ENCODE results near the gene MANSC1.
"Not testable (repeated sequence)": the region's sequence is repeated elsewhere in the genome, so short reads cannot be mapped to it uniquely, and the experiment has no call there.

Gene MANSC1

DNA sequence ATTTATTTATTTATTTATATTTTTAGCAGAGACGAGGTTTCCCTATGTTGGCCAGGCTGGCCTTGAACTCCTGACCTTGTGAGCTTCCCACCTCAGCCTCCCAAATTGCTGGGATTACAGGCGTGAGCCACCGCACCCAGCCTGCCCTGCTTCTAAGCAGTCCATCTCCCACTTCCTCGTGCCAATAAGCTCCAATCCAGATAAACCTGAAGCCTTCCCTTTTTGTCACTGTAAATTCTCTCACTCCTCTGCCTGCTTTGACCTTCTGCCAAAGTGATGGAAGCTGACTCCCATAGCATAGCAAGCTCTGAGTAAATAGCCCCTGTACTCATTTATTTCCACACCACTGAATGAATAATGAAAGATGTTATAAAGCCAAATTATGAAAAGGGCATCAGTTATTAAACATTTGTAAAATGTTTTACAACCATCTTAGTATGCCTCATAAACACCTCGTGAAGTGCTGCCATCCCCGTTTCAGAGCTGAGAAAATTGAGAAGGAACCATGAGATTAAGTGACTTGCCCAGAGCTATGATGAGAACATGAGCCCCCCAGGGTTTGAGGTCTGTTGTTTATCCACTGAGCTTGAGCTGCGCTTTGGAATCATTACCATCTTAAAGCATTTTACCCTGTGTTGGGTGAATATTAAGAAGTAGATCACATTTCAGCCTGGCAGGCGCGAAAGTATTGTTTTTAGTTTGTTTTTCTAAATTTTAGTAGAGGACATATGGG is 30.4 kb downstream of the MANSC1 start:
- peaks cover 13% of the 10 kb centered on the region for H3K4me1 ChIP-seq (ENCODE audit: insufficient read depth, low read length)
- 0 out of 2 replicates have a peak overlapping the region, but pooled peaks have one; percentile 14 for H3K4me3 ChIP-seq (ENCODE audit: low read length)
- H3K9me3 ChIP-seq (ENCODE audit: insufficient read depth, low read depth, low read length), result no peaks in the 10 kb centered on the region
- no peaks in the 10 kb centered on the region for H3K36me3 ChIP-seq (ENCODE audit: insufficient read depth, low read length)
- H3K9ac ChIP-seq (ENCODE audit: low read depth, low read length), result 0 out of 2 replicates have a peak overlapping the region, but pooled peaks have one; percentile 3
- WGBS, result 53% methylated on average over 9 of the region's 9 CpGs
- no peaks in the 10 kb centered on the region for H3K27me3 ChIP-seq (ENCODE audit: insufficient read depth, low read length)
- H3K27ac ChIP-seq (ENCODE audit: low read depth, low read length), result peak overlapping the region; percentile 45; the same call in 1 of the 2 replicates

DNA sequence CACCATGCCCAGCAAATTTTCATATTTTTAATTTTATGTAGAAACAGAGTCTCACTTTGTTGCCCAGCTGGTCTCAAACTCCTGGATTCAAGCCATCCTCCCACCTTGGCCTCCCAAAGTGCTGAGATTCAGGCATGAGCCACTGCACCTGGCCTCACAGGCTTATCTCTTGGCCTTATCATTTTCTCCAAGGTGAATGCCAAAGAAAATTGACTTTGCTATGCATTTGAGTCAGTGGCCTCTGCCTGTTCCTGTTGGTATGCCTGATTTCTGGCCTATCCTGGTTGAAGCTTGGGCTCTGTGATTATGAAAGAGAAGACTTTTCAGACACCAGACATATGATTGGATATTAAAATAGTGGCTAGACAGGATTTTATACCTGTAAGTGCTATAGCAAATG is 34.2 kb downstream of the MANSC1 start:
- Histone ChIP-seq H3K4me1 (ENCODE audit: insufficient read depth, low read length) (peaks cover 13% of the 10 kb centered on the region), H3K27ac (ENCODE audit: low read depth, low read length) (no peak overlapping the region)

DNA sequence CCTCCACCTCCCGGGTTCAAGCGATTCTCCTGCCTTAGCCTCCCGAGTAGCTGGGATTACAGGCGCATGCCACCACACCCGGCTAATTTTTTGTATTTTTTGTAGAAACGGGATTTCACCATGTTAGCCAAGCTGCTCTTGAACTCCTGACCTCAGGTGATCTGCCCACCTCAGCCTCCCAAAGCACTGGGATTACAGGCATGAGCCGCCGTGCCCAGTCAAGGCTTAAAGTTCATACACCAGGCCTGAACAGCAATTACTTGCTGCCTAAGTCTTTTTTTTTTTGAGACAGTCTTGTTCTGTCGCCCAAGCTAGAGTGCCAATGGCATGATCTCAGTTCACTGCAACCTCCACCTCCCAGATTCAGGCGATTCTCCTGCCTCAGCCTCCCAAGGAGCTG is 39.3 kb downstream of the MANSC1 start:
- H3K36me3 ChIP-seq (ENCODE audit: insufficient read depth, low read length); H3K4me3 ChIP-seq (ENCODE audit: low read length); H3K27me3 ChIP-seq (ENCODE audit: insufficient read depth, low read length); H3K4me1 ChIP-seq (ENCODE audit: insufficient read depth, low read length); H3K27ac ChIP-seq (ENCODE audit: low read depth, low read length); H3K9ac ChIP-seq (ENCODE audit: low read depth, low read length); H3K9me3 ChIP-seq (ENCODE audit: insufficient read depth, low read depth, low read length): not testable (repeated sequence)
- 85% methylated on average over 10 of the region's 10 CpGs for WGBS

More for the DNA sequence above, 34.2 kb downstream of the MANSC1 start:
- Histone ChIP-seq H3K9me3 (ENCODE audit: insufficient read depth, low read depth, low read length) (no peaks in the 10 kb centered on the region), H3K4me3 (ENCODE audit: low read length) (no peak overlapping the region), H3K9ac (ENCODE audit: low read depth, low read length) (no peak overlapping the region), H3K27me3 (ENCODE audit: insufficient read depth, low read length) (no peaks in the 10 kb centered on the region), H3K36me3 (ENCODE audit: insufficient read depth, low read length) (no peaks in the 10 kb centered on the region)

DNA sequence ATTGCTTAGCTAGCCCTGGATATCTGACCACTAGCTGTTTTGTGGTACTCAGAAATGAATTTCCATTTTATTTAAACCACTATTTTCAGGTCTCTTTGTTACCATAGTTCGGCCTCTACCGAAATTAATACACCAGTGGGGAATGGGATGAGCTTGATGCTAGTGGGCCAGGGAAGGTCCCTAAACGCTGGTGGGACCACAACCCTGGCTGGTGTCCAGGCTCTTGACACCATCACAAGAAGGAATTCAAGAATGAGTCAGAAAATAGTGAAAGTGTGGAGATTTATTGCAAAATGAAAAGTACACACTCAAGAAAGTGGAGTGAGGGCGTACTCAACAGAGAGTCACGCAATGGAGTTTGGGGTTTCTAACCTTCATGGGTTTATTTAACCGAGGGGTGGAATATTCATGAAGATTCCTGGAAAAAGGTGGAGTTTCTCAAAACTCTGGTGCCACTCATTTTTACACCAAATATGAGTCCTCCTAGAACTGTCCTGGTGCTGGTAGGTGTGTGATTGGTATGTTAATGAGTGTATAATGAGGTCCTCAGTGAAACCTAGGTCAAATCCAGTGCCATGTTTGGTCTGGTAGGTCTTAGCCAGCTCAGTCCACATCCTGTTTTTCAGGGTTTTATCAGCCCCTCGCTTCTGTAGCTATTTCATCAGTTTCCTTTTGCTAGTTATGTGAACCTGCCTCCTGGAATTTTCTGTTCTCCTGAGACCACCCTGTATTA is 44.3 kb downstream of the MANSC1 start:
- 95% methylated on average over 7 of the region's 7 CpGs for WGBS
- Histone ChIP-seq H3K9ac (ENCODE audit: low read depth, low read length) (no peak overlapping the region), H3K9me3 (ENCODE audit: insufficient read depth, low read depth, low read length) (no peaks in the 10 kb centered on the region), H3K27ac (ENCODE audit: low read depth, low read length) (no peak overlapping the region), H3K4me1 (ENCODE audit: insufficient read depth, low read length) (no peaks in the 10 kb centered on the region), H3K4me3 (ENCODE audit: low read length) (no peak overlapping the region), H3K36me3 (ENCODE audit: insufficient read depth, low read length) (no peaks in the 10 kb centered on the region), H3K27me3 (ENCODE audit: insufficient read depth, low read length) (no peaks in the 10 kb centered on the region)

DNA sequence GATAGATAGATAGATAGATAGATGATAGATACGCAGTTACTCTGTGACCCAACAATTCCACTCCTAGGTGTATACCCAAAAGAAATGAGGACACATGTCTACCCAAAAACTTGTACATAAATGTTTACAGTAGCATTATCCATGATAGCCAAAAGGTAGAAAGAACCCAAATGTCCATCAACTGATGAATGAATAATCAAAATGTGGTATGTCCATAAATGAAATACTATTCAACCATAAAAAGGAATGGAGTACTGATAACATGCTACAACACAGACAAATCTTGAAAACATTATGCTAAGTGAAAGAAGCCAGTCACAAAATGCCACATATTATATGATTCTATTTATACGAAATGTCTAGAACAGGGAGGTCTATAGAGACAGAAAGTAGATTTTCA is 47.1 kb downstream of the MANSC1 start:
- H3K4me3 ChIP-seq (ENCODE audit: low read length), result no peak overlapping the region
- H3K9ac ChIP-seq (ENCODE audit: low read depth, low read length), result no peak overlapping the region
- H3K27ac ChIP-seq (ENCODE audit: low read depth, low read length), result no peak overlapping the region
- H3K27me3 ChIP-seq (ENCODE audit: insufficient read depth, low read length), result no peaks in the 10 kb centered on the region
- 92% methylated on average over 1 of the region's 2 CpGs for whole genome bisulfite sequencing
- no peaks in the 10 kb centered on the region for H3K36me3 ChIP-seq (ENCODE audit: insufficient read depth, low read length)
- no peaks in the 10 kb centered on the region for H3K4me1 ChIP-seq (ENCODE audit: insufficient read depth, low read length)
- no peaks in the 10 kb centered on the region for H3K9me3 ChIP-seq (ENCODE audit: insufficient read depth, low read depth, low read length)

DNA sequence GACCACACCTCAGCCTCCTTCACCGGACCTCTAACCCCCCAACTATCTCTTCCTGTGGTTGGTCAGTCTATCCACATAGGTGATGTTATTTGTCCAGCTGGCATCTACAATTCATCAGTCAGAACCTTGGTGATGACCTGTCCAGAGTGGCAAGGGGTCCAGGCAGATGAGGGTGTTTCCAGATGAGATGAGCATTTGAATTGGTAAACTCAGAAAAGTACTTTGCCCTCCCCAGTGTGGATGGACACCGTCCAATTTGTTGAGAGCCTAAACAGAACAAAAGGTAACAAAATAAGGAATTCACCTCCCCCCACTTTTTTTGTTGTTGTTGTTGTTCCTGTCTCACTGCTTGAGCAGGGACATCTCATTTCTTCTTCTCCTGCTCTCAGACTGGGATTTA is 48.9 kb downstream of the MANSC1 start:
- WGBS, result 80% methylated on average over 2 of the region's 2 CpGs
- H3K27ac ChIP-seq (ENCODE audit: low read depth, low read length), result no peak overlapping the region
- H3K4me1 ChIP-seq (ENCODE audit: insufficient read depth, low read length), result no peaks in the 10 kb centered on the region

DNA sequence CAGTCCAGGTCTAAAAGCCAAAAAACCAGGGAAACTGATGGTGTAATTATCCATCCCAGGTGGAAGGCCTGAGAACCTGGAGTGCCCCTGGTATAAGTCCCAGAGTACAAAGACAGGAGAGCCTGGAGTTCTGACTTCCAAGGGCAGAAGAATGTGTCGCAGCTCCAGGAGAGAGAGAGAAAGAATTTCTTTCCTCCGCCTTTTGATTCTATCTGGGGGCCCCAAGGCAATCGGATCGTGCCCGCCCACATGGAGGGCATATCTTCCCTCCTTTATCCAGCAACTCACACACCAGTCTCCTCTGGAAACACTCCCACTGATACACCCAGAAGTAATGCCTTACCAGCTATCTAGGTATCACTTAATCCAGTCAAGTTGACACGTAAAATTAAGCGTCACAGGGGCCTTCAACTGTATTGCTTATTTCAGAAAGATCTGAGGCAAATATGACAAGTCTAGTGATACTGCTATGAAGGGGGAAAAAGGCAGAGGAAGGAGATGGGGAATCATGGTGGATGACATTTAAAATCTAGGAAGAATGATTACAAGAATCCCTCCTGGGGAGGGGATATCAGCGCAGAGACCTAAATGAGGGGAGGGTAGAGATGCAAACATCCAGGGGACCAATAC is 52.7 kb downstream of the MANSC1 start:
- Histone ChIP-seq H3K9me3 (ENCODE audit: insufficient read depth, low read depth, low read length) (no peaks in the 10 kb centered on the region), H3K27ac (ENCODE audit: low read depth, low read length) (no peak overlapping the region), H3K27me3 (ENCODE audit: insufficient read depth, low read length) (no peaks in the 10 kb centered on the region), H3K9ac (ENCODE audit: low read depth, low read length) (no peak overlapping the region), H3K4me3 (ENCODE audit: low read length) (no peak overlapping the region), H3K36me3 (ENCODE audit: insufficient read depth, low read length) (no peaks in the 10 kb centered on the region), H3K4me1 (ENCODE audit: insufficient read depth, low read length) (peaks cover 12% of the 10 kb centered on the region; the same call in 1 of the 2 replicates)
- WGBS, result 82% methylated on average over 8 of the region's 8 CpGs

More for the DNA sequence above, 48.9 kb downstream of the MANSC1 start:
- H3K9me3 ChIP-seq (ENCODE audit: insufficient read depth, low read depth, low read length), result no peaks in the 10 kb centered on the region
- H3K36me3 ChIP-seq (ENCODE audit: insufficient read depth, low read length), result no peaks in the 10 kb centered on the region
- no peak overlapping the region for H3K9ac ChIP-seq (ENCODE audit: low read depth, low read length)
- H3K27me3 ChIP-seq (ENCODE audit: insufficient read depth, low read length), result no peaks in the 10 kb centered on the region
- H3K4me3 ChIP-seq (ENCODE audit: low read length), result no peak overlapping the region

DNA sequence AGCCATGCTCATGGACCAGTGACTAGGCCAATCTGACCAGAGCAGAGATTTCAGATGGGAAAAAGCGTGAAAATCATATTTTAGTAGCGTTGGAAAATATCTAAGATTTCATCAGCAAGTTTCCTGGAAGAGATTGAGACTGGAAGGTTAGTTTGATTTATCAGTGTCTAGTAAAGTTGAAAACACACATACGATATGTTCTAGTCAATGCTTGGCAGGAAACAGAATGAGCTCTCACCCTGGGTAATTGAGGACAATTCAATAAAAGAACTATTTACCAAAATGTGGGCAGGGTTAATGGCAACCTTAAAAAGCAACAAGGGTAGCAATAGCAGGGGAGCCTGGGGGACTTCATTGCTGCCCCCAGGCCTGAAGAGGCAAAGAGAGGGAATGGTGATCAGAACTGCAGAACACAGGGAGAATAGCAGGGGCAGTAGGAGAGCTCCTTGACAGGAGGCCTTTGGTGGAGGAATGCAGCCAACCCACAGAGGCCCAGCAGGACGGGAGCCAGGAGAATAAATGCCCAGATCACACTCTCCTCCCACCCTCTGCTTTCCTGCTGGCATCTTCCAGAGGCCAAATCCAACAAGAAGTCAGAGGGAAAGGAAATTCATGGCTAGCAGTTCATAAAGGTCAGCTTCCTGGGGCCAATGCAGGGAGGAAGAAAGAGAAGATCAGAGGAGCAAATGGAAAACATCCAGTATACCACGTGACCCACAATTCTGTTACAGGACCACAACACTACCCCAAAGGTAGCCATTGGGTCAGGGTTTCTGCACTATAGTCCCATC is 55.6 kb downstream of the MANSC1 start:
- Histone ChIP-seq H3K9ac (ENCODE audit: low read depth, low read length) (no peak overlapping the region), H3K27ac (ENCODE audit: low read depth, low read length) (peak overlapping the region; percentile 66; the same call in 1 of the 2 replicates)

DNA sequence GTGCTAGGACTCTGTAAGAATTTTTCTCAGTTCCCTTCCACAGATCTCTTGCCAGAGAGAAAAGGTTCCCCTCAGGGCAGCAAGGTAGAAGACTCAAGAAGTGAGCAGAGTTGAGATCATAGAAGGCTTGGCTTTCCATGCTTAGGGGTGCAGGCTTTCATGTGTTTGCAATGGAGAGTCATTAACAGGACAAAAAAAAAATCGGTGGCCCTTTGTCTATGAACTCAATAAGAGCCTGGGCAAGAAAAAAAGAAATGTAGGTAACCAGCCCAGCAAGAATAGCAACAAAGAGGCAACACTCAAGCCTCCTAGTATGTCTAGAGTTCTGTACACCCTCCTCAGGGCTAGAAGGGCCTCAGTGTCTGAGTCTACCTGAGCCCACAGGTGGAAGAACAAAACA is 59.8 kb downstream of the MANSC1 start:
- Histone ChIP-seq H3K9ac (ENCODE audit: low read depth, low read length) (no peak overlapping the region), H3K27ac (ENCODE audit: low read depth, low read length) (no peak overlapping the region), H3K27me3 (ENCODE audit: insufficient read depth, low read length) (no peaks in the 10 kb centered on the region), H3K4me1 (ENCODE audit: insufficient read depth, low read length) (peaks cover 12% of the 10 kb centered on the region; the same call in 1 of the 2 replicates), H3K4me3 (ENCODE audit: low read length) (no peak overlapping the region), H3K9me3 (ENCODE audit: insufficient read depth, low read depth, low read length) (no peaks in the 10 kb centered on the region), H3K36me3 (ENCODE audit: insufficient read depth, low read length) (no peaks in the 10 kb centered on the region)
- WGBS, result 55% methylated on average over 1 of the region's 1 CpG

More for the DNA sequence above, 55.6 kb downstream of the MANSC1 start:
- no peak overlapping the region for H3K4me3 ChIP-seq (ENCODE audit: low read length)
- WGBS, result 52% methylated on average over 5 of the region's 5 CpGs
- H3K36me3 ChIP-seq (ENCODE audit: insufficient read depth, low read length), result no peaks in the 10 kb centered on the region
- H3K9me3 ChIP-seq (ENCODE audit: insufficient read depth, low read depth, low read length), result no peaks in the 10 kb centered on the region
- H3K27me3 ChIP-seq (ENCODE audit: insufficient read depth, low read length), result no peaks in the 10 kb centered on the region
- peaks cover 12% of the 10 kb centered on the region; the same call in 1 of the 2 replicates for H3K4me1 ChIP-seq (ENCODE audit: insufficient read depth, low read length)

DNA sequence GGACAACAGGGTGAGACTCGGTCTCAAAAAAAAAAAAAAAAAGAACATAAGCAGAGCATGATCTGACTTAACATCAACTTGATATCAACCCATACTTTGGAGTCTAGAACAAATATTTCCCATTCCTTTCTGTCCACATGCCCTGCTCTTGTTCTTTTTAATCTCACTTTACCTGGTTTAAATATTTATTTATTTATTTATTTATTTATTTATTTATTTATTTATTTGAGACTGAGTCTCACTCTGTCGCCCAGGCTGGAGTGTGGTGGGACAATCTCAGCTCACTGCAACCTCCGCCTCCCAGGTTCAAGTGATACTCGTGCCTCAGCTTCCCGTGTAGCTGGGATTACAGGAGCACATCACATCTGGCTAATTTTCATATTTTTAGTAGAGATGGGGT is 63.6 kb downstream of the MANSC1 start:
- peaks cover 29% of the 10 kb centered on the region for H3K4me1 ChIP-seq (ENCODE audit: insufficient read depth, low read length)
- H3K9me3 ChIP-seq (ENCODE audit: insufficient read depth, low read depth, low read length), result no peaks in the 10 kb centered on the region
- no peak overlapping the region for H3K9ac ChIP-seq (ENCODE audit: low read depth, low read length)
- WGBS, result 93% methylated on average over 5 of the region's 5 CpGs
- H3K4me3 ChIP-seq (ENCODE audit: low read length), result no peak overlapping the region
- H3K27ac ChIP-seq (ENCODE audit: low read depth, low read length), result no peak overlapping the region
- no peaks in the 10 kb centered on the region for H3K36me3 ChIP-seq (ENCODE audit: insufficient read depth, low read length)
- H3K27me3 ChIP-seq (ENCODE audit: insufficient read depth, low read length), result no peaks in the 10 kb centered on the region
